Left hindlimb (tissue), 1 donor: ENCODE data around the gene STAU1.
"Not testable (repeated sequence)": the region's sequence is repeated elsewhere in the genome, so short reads cannot be mapped to it uniquely, and the experiment has no call there.

ENCODE experiments used
- DNase-seq: peaks from one replicate; pipeline ENCODE4 v3.0.0-alpha.2; 2018

STAU1 gene

DNA sequence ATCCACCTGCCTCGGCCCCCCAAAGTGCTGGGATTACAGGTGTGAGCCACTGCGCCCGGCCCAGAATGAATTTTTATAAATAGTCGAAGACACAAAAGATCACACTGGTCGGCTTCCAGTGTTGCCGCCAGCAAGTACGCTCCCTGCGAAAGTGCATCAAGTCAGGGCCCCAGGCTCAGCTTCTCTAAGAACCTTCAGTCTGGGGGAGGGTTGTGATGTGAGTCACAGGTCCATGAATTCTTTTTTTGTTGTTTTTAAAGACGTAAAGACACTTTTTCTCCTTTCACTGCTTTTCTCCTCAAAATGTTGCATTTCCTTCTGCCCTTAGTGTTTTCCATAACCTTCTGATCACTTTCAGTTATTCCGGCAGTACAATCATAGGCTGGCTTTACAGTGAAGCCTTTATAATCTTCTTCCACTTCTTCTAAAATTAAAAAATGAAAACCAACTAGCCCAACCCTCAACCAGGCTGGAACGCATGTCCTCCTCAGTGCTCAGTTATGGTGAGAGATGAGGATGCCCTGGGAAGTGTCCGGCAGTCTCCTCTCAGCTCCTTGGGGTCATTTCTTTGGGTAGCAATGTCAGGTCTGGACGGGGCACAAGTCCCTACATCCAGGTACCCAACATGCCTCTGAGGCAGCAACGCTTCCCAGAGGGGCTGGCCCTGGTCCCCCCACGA is 75.4 kb downstream of the STAU1 start:
- no peak for DNase-seq

- DNase-seq, result no peak
Observed at GRCh38 chr20:49110767-49111694, 77.1 kb downstream of the STAU1 start.

DNA sequence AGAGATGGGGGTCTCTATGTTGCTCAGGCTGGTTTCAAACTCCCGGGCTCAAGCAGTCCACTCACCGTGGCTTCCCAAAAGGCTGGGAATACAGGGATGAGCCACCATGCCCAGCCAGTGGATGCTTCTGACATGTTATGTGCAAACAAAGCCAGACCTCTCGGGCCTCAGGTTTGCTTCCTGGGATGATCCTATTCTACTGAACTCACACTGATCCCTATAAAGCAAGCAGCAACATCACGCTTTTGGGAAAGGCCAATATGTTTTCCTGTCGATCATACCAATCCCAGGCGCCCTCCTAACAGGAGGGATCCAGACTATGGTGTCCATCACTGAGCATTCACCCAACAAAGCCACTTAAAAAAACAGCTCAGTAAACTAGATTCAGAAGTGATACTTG is 81.8 kb downstream of the STAU1 start:
- DNase-seq, result no peak

DNA sequence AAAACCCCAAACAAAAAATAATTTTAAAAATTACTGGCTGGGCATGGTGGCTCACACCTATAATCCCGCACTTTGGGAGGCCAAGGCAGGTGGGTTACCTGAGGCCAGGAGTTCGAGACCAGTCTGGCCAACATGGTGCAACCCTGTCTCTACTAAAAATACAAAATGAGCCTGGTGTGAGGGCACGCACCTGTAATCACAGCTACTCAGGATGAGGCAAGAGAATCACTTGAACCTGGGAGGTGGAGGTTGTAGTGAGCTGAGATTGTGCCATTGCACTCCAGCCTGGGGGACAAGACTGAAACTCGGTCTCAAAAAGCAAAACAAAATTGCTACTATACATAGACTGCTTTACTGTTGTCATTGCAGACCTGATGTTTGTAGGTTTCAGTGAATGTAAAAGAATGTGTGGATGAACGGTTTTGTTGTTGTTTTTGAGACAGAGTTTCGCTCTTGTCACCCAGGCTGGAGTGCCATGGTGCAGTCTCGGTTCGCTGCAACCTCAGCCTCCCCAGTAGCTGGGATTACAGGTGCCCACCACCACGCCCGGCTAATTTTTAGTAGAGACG is 83.1 kb downstream of the STAU1 start:
- DNase-seq, result not testable (repeated sequence)

GRCh38 chr20:49104365-49104648 is 83.8 kb downstream of the STAU1 start:
- no peak for DNase-seq

DNA sequence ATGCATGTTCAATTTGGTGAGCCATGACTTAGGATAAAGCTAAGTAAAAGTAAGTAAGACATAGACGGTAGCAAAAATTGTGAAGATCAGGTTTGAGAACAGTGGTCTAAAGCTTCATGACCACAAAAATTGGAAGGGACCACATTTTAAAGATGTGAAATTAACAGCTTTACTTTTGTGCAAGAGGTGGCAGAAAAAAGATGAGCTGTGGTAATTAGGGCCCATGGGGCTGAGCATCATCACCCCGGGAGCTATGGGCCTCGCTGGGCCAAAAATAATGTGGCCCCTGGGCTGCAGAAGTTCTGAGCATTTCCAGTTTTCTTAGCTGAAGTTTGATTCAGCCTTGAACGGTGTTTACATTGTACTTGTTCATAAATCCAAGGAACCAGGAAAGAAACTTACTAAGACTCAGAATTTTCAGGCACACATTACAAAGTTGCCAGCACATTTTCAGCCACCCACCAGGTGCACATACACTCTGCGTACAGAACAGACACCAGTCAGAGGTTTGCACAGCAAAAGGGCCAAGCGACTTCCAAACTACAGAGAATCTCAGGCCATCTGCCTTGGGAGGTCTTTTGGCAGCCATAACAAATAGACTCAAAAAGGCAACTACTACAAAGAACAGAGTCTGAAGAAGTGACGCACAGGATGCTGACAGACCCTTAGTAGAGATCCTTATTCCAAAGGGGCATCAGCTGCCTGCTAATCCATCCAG is 84.3 kb downstream of the STAU1 start:
- DNase-seq, result no peak

- no peak for DNase-seq
Observed at GRCh38 chr20:49103019-49103418, 85.1 kb downstream of the STAU1 start.

DNA sequence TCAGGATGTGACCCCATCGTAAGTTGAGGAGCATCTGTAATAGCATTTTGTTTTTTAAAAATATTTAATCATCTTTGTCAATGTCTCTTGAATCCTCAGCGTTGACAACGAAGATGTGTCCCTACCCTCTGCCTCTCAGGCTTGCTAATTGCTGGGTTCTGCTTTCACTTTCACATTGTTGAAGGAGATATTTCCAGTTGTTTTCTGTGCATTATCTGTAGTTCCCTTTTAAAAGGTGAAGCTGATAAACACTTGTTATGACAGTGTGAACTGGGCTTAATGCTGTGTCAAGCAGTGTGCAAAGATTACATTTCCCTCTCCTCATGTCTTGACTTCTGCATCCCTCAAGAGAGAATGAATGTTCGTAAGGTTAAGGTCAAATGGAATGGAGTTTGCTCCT is 87.2 kb downstream of the STAU1 start:
- DNase-seq, result no peak

DNA sequence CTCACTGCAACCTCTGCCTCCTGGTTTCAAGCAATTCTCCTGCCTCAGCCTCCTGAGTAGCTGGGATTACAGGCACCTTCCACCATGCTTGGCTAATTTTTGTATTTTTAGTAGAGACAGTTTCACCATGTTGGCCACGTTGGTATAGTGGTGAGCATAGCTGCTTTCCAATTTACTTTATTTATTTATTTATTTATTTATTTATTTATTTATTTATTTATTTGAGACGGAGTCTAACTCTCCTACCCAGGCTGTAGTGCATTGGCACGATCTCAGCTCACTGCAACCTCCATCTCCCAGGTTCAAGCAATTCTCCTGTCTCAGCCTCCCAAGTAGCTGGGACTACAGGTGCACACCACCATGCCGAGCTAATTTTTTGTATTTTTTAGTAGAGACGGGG is 87.8 kb downstream of the STAU1 start:
- not testable (repeated sequence) for DNase-seq

DNA sequence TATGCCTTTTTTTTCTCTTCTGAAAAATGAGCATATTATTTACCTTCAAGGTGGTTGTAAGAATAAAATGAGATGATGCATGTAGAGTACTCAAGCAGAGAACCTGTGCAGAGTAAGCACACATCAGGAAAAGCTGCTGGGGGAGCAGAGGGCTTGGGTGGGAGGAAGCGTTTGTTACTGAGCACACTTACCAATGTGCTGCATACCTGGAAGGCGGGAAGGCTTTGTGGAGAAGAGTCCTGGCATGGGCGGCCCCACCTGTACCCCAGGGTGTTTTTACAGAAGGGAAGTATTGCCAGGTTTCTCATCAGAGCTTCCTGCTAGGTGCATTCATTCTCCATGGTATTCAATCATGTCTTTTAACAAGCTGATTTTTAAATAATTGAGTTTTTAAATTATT is 89.1 kb downstream of the STAU1 start:
- no peak for DNase-seq

GRCh38 chr20:49098136-49098535 is 90.0 kb downstream of the STAU1 start:
- DNase-seq, result no peak

DNA sequence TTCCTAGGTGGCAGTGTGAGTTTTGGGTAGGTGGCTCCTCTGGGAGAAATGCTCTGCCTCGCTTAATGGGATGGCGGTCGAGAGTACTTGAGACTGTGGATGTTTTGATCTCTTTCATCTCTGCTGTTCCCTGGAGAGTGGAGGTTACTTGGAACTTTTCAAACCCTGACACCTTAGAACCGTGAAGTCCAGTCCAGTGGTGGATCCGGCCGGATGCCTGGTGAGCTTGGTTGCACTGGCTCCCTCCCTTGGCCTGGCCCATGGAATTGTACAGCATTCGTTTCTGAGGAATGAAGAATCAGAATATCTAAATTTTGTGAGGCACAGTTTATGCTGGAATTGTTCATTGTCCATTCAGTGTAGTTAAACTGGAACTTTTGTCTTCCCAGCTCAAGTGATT is 91.0 kb downstream of the STAU1 start:
- no peak for DNase-seq

GRCh38 chr20:49096203-49096730 is 91.9 kb downstream of the STAU1 start:
- DNase-seq, result no peak

GRCh38 chr20:49091762-49092161 is 96.4 kb downstream of the STAU1 start:
- DNase-seq, result no peak

DNA sequence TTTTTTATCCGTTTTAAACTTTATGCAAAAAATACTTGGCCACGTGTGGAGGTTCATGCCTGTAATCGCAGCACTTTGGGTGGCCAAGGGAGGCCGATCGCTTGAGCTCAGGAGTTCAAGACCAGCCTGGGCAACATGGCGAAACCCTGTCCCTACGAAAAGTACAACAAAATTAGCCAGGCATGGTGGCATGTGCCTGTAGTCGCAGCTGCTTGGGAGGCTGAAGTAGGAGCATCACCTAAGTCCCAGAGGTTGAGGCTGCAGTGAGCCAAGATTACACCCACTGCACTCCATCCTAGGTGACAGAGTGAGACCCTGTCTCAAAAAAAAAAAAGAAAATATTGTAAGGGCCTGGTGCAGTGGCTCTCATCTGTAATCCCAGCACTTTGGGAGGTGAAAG is 97.0 kb downstream of the STAU1 start:
- DNase-seq, result no peak

DNA sequence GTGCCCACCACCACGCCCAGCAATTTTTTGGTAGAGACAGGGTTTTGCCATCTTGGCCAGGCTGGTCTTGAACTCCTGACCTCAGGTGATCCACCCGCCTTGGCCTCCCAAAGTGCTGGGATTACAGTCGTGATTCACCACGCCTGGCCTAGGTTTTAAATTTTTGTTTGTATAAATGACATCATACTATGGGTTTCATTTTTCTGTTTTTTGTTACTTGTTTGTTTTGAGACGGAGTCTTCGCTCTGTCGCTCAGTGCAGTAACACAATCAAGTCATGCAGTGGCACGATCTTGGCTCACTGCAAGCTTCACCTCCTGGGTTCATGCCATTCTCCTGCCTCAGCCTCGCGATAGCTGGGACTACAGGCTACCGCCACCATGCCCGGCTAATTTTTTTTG is 105.8 kb downstream of the STAU1 start:
- not testable (repeated sequence) for DNase-seq

DNA sequence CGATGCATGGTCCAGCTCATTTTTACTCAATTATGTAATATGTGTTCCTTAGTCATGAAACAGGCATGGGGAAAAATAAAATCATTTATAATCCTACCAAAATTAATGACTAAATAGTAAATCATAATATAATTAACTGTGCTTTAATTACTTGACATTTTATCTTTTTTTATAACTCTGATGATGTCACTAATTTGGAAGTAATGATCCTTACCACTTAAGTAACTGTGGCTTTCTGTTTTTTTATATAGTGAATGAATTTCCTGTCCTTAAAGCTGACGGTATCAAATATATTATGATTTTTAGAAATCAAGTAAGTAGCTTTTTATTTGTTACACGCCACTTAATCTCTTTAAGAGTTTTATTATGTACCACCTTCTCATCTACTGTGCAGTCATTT is 109.8 kb downstream of the STAU1 start:
- no peak for DNase-seq

DNA sequence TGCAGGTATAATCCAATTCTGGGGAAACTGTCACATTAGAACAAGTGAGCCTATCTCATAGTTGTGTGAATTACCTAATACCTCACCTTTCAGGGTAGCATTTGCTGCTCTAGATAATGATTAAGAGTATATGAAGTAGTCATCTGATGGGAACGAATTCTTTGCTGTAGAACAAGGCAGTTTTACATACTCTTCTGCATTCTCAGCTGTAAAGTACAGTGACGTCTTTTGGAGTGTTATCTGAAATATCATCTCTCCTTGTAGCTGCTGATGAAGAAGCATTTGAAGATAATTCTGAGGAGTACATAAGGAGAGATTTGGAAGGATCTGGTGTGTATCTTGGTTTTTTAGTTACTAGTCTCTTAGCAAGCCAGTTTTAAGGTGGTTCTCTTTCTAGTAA is 113.6 kb downstream of the STAU1 start:
- DNase-seq, result no peak
